Daoy (cell line): Measurements from ENCODE around the gene GLRA1. TPM values are rescaled to one million over a fixed set of nuclear protein-coding genes. Genes with fewer than 3 reads are reported as not detected.

Experiments used
- DNase-seq: peaks from one replicate; pipeline ENCODE4 v3.0.0-alpha.2; 2015; ENCODE audit warnings: low read depth
- total RNA-seq: library from RNA; depleted of rRNA; stranded (reverse); fragments of >200 nt; shearing (Covaris generic); gene quantifications from 2 replicates; pipeline ENCODE4 v1.2.3, GENCODE V29; 2014; rRNA removed

GLRA1 gene
- not detected in 2 replicates for total RNA-seq

GRCh38 chr5:151924564-151925301, at the start of gene GLRA1:
TSS of gene GLRA1 (minus strand) at chr5:151924851. CDS start at chr5:151924549, 302 bp downstream.
- peak; percentile 72 for DNase-seq

- DNase-seq, result no peak
Measured at GRCh38 chr5:151970885-151971284, 46.2 kb upstream of the GLRA1 start.

GRCh38 chr5:151967865-151968264, 43.2 kb upstream of the GLRA1 start:
- no peak for DNase-seq

- DNase-seq, result no peak
Measured at GRCh38 chr5:151966046-151966445, 41.4 kb upstream of the GLRA1 start.

GRCh38 chr5:151964471-151964870, 39.8 kb upstream of the GLRA1 start:
- DNase-seq, result no peak

GRCh38 chr5:151961557-151961956, 36.9 kb upstream of the GLRA1 start:
- peak; percentile 73 for DNase-seq

GRCh38 chr5:151958111-151958510, 33.5 kb upstream of the GLRA1 start:
- DNase-seq, result no peak

GRCh38 chr5:151956725-151957124, 32.1 kb upstream of the GLRA1 start:
- DNase-seq, result no peak

- DNase-seq, result no peak
Measured at GRCh38 chr5:151954255-151954654, 29.6 kb upstream of the GLRA1 start.

GRCh38 chr5:151953833-151954232, 29.2 kb upstream of the GLRA1 start:
- DNase-seq, result no peak

- DNase-seq, result no peak
Measured at GRCh38 chr5:151952238-151952637, 27.6 kb upstream of the GLRA1 start.

- peak; percentile 19 for DNase-seq
Measured at GRCh38 chr5:151950706-151951105, 26.1 kb upstream of the GLRA1 start.

- no peak for DNase-seq
Measured at GRCh38 chr5:151949701-151950308, 25.2 kb upstream of the GLRA1 start.

- DNase-seq, result no peak
Measured at GRCh38 chr5:151949113-151949512, 24.5 kb upstream of the GLRA1 start.

GRCh38 chr5:151947931-151948608, 23.4 kb upstream of the GLRA1 start:
- peak; percentile 41 for DNase-seq

GRCh38 chr5:151937851-151938250, 13.2 kb upstream of the GLRA1 start:
- DNase-seq, result no peak

GRCh38 chr5:151935135-151935695, 10.6 kb upstream of the GLRA1 start:
- DNase-seq, result no peak

GRCh38 chr5:151931260-151931659, 6.6 kb upstream of the GLRA1 start:
- no peak for DNase-seq

- no peak for DNase-seq
Measured at GRCh38 chr5:151926188-151926587, 1.5 kb upstream of the GLRA1 start.

GRCh38 chr5:151925340-151925739, 689 bp upstream of the GLRA1 start:
- no peak for DNase-seq

- DNase-seq, result peak; percentile 68
Measured at GRCh38 chr5:151923866-151924476, 680 bp downstream of the GLRA1 start.

- no peak for DNase-seq
Measured at GRCh38 chr5:151921916-151922315, 2.7 kb downstream of the GLRA1 start.
